ENCODE measurements around the gene CACNA1B. TPM values are rescaled to one million over a fixed set of nuclear protein-coding genes. Genes with fewer than 3 reads are reported as not detected.

CACNA1B gene
- total and polyA plus RNA-seq, 2 of the 4 experiments (the other 2 are of a cell fraction) = 0.02 TPM; not detected in 1

DNA sequence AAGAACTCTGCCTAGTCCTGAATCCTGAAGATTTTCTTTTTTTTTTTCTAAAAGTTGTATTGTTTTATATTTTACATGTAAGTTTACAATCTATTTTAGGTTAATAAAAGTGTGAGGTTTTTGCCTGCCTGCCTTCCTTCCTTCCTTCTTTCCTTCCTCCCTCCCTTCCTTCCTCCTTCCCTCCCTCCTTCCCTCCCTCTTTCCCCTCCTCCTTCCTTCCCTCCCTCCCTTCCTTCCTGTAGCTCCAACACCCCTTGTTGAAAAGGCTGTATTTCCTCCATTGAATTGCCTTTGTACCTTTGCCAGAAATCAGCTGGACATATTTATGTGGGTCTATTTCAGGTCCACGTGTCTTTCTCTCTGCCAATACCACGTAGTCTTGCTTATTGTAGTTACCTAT is 46.6 kb downstream of the CACNA1B start:
- dilution Hi-C loops (cut with HindIII; ENCODE audit: low sequenced_read_pairs, unreplicated experiment) = no loop called here
- intact Hi-C loops (cut with micrococcal nuclease) = no loop called here

More for the DNA sequence above, 46.6 kb downstream of the CACNA1B start:
- Histone ChIP-seq H3K4me2 (ENCODE audit: low read depth, low read length) (no peak overlapping the region), H2BK120ac (ENCODE audit: low read depth, low read length) (no peak overlapping the region), H3K9me1 (ENCODE audit: insufficient read depth, low read length) (no peaks in the 10 kb centered on the region), H3K79me1 (ENCODE audit: low read depth in 1 of 2, low read length in 2 of 2) (no peaks in the 10 kb centered on the region), H3K27ac (ENCODE audit: insufficient read depth, low read length) (no peak overlapping the region), H3K9ac (ENCODE audit: low read depth, low read length) (no peak overlapping the region), H3K4ac (ENCODE audit: low read depth, low read length) (no peak overlapping the region), H2AFZ (replicated peaks; ENCODE audit: low read length, poor library complexity) (no peak overlapping the region), H2AK9ac (replicated peaks; ENCODE audit: low read depth, low read length, poor library complexity) (no peak overlapping the region), H3K9me3 (ENCODE audit: control insufficient read depth, insufficient read depth, low read length) (peaks cover 28% of the 10 kb centered on the region), H3K18ac (ENCODE audit: low read depth, low read length) (no peak overlapping the region), H3K4me3 (ENCODE audit: insufficient read depth, low read depth, low read length) (no peak overlapping the region), H3K36me3 (ENCODE audit: control insufficient read depth, insufficient read depth, low read length) (no peaks in the 10 kb centered on the region), H3K4me1 (ENCODE audit: control insufficient read depth, insufficient read depth, low read length) (no peaks in the 10 kb centered on the region), H3K27me3 (ENCODE audit: control insufficient read depth, insufficient read depth, low read length) (no peaks in the 10 kb centered on the region), H4K20me1 (ENCODE audit: insufficient read depth, low read length) (no peaks in the 10 kb centered on the region), H2BK5ac (ENCODE audit: low read depth, low read length, poor library complexity, severe bottlenecking) (no peak overlapping the region), H4K5ac (ENCODE audit: low read depth, low read length) (no peak overlapping the region), H2BK15ac (ENCODE audit: low read depth, low read length) (no peak overlapping the region), H2BK20ac (ENCODE audit: low read depth, low read length) (no peak overlapping the region), H3K23ac (ENCODE audit: low read depth, low read length) (no peak overlapping the region), H2AK5ac (ENCODE audit: low read depth, low read length) (no peak overlapping the region), H4K8ac (ENCODE audit: low read depth in 2 of 2, low read length in 2 of 2) (no peak overlapping the region), H3K56ac (ENCODE audit: extremely low read depth, insufficient read depth, low read length) (no peak overlapping the region), H4K91ac (ENCODE audit: insufficient read depth, low read depth, low read length) (no peak overlapping the region), H3K14ac (replicated peaks; ENCODE audit: low read depth, low read length) (no peak overlapping the region)
- ATAC-seq (ENCODE audit: low read depth) (no peak), DNase-seq (no peak)
- CTCF ChIA-PET = no interaction called here
- WGBS, 2 experiments (ENCODE audit: extremely low coverage in 2 of 2, insufficient read length in 1 of 2) = no CpG with 5 or more reads among the region's 2 CpGs
- BruUV-seq (replicated peaks) = no TSS peak
- POLR2A ChIA-PET (ENCODE audit: unreplicated experiment) = no interaction called here
- TF ChIP-seq, protein P1, sequence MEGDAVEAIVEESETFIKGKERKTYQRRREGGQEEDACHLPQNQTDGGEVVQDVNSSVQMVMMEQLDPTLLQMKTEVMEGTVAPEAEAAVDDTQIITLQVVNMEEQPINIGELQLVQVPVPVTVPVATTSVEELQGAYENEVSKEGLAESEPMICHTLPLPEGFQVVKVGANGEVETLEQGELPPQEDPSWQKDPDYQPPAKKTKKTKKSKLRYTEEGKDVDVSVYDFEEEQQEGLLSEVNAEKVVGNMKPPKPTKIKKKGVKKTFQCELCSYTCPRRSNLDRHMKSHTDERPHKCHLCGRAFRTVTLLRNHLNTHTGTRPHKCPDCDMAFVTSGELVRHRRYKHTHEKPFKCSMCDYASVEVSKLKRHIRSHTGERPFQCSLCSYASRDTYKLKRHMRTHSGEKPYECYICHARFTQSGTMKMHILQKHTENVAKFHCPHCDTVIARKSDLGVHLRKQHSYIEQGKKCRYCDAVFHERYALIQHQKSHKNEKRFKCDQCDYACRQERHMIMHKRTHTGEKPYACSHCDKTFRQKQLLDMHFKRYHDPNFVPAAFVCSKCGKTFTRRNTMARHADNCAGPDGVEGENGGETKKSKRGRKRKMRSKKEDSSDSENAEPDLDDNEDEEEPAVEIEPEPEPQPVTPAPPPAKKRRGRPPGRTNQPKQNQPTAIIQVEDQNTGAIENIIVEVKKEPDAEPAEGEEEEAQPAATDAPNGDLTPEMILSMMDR (conservative IDR thresholded peaks at IDR 0.05; ENCODE audit: low read depth, low read length) = no peak
- TF ChIP-seq POLR2A (IDR thresholded peaks at IDR 0.05; ENCODE audit: low read depth, low read length) (no peak), CEBPB (IDR thresholded peaks at IDR 0.05; ENCODE audit: low read depth, low read length) (no peak), RFX5 (IDR thresholded peaks at IDR 0.05; ENCODE audit: low read depth, low read length) (no peak), FOS (IDR thresholded peaks at IDR 0.05; ENCODE audit: low read depth, low read length) (no peak), RCOR1 (IDR thresholded peaks at IDR 0.05; ENCODE audit: insufficient replicate concordance, low read length) (no peak), MAZ (IDR thresholded peaks at IDR 0.05; ENCODE audit: borderline replicate concordance, low read depth, low read length) (no peak), RAD21 (IDR thresholded peaks at IDR 0.05; ENCODE audit: low read length) (no peak)
- TF ChIP-seq, protein P2, sequence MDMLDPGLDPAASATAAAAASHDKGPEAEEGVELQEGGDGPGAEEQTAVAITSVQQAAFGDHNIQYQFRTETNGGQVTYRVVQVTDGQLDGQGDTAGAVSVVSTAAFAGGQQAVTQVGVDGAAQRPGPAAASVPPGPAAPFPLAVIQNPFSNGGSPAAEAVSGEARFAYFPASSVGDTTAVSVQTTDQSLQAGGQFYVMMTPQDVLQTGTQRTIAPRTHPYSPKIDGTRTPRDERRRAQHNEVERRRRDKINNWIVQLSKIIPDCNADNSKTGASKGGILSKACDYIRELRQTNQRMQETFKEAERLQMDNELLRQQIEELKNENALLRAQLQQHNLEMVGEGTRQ (IDR thresholded peaks at IDR 0.05; ENCODE audit: low read depth, low read length) = no peak
- in situ Hi-C loops (cut with MboI; ENCODE audit: low sequenced_read_pairs) = no loop called here

Measured in IMR-90 (cell line).